Activated CD8-positive, alpha-beta T cell treated with anti-CD3 and anti-CD28 coated beads for 36 hours (primary cell): ENCODE measurements around the gene LDB2. TPM values are rescaled to one million over a fixed set of nuclear protein-coding genes. Genes with fewer than 3 reads are reported as not detected.

Source experiments
- ATAC-seq: fragments of 200-7000 bp; cut with Tn5 transposase; one replicate; pipeline ENCODE4 v1.10.0; 2021; ENCODE audit warnings: mild to moderate bottlenecking, moderate library complexity
- CTCF ChIA-PET: fragments of 350-600 bp; sonication (Branson Sonifier 250); formaldehyde crosslinking; loops from one replicate; lab custom pipeline; 2021; ENCODE audit warnings: antibody characterized with exemption; lab: Charles Lee
- POLR2A ChIA-PET: fragments of 350-600 bp; sonication (Branson Sonifier 250); formaldehyde crosslinking; loops from one replicate; lab custom pipeline; 2021; ENCODE audit warnings: antibody characterized with exemption; lab: Charles Lee
- DNase-seq: peaks from one replicate; pipeline ENCODE4 v3.0.0-alpha.2; 2020
- H3K27ac Mint-ChIP-seq: one replicate; pipeline ENCODE4 v1.8.0; 2021; ENCODE audit warnings: mild to moderate bottlenecking, mixed read lengths
- H3K27me3 Mint-ChIP-seq: one replicate; pipeline ENCODE4 v1.8.0; 2021; ENCODE audit warnings: mixed read lengths
- H3K36me3 Mint-ChIP-seq: one replicate; pipeline ENCODE4 v1.8.0; 2021; ENCODE audit warnings: low read depth, mixed read lengths
- H3K4me1 Mint-ChIP-seq: one replicate; pipeline ENCODE4 v1.8.0; 2021; ENCODE audit warnings: low read depth, mixed read lengths
- H3K4me3 Mint-ChIP-seq: one replicate; pipeline ENCODE4 v1.8.0; 2021; ENCODE audit warnings: mild to moderate bottlenecking, moderate library complexity, mixed read lengths
- H3K9me3 Mint-ChIP-seq: one replicate; pipeline ENCODE4 v1.8.0; 2021; ENCODE audit warnings: mixed read lengths
- CTCF ChIP-seq: fragments of 200-600 bp; IDR thresholded peaks from one replicate; pipeline ENCODE4 v1.8.0; 2022; ENCODE audit warnings: antibody characterized with exemption, mild to moderate bottlenecking
- intact Hi-C: fragments of 100-400 bp; cut with micrococcal nuclease; formaldehyde crosslinking; loops from one replicate; pipeline ENCODE4 v1.10.0; 2022
- total RNA-seq, 2 experiments: library from RNA; stranded (reverse); gene quantifications; one replicate each; pipeline ENCODE4 v1.2.3, GENCODE V29; 2021

LDB2 gene
- total RNA-seq, 2 experiments from 2014 or later, result not detected

GRCh38 chr4:16591272-16591826, 307.1 kb downstream of the LDB2 start:
- Mint-ChIP-seq H3K9me3 (no peaks in the 10 kb centered on the region), H3K36me3 (no peaks in the 10 kb centered on the region), H3K4me1 (no peaks in the 10 kb centered on the region), H3K4me3 (no peak overlapping the region), H3K27me3 (peaks cover 1% of the 10 kb centered on the region), H3K27ac (no peak overlapping the region)
- no peak for DNase-seq
- POLR2A ChIA-PET, result no interaction called here
- CTCF ChIA-PET, result no interaction called here
- TF ChIP-seq CTCF, result no peak
- no peak for ATAC-seq
- intact Hi-C loops, result no loop called here

- Mint-ChIP-seq H3K27me3 (peaks cover 1% of the 10 kb centered on the region), H3K4me1 (no peaks in the 10 kb centered on the region), H3K27ac (no peak overlapping the region), H3K9me3 (no peaks in the 10 kb centered on the region), H3K4me3 (no peak overlapping the region), H3K36me3 (no peaks in the 10 kb centered on the region)
- TF ChIP-seq CTCF, result no peak
- intact Hi-C loops, result no loop called here
- ATAC-seq (no peak), DNase-seq (no peak)
- ChIA-PET POLR2A (no interaction called here), CTCF (no interaction called here)
These were observed 307.6 kb downstream of the LDB2 start for GRCh38 chr4:16590797-16591196.

DNA sequence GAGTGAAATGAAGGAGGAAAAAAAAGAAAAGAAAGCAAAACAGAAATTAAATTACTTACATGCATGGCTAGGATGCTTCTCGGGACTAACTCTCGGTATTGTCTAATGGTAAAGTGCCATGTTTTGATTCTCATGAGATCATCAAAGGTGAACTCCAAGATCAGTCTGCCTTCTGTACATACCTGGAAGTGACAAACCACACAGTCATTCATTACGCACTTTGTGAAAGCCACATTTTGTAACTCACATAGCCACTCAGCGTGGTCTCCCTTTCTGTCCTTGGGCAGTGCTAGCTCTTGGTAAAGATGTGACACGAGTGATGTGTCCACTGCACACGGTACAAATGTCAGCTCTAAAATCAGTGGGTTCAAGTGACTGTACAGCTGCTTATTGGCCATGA, 309.8 kb downstream of the LDB2 start:
- no peaks in the 10 kb centered on the region for H3K4me1 Mint-ChIP-seq
- intact Hi-C loops, result no loop called here

GRCh38 chr4:16588149-16588548, 310.3 kb downstream of the LDB2 start:
- intact Hi-C loops, result no loop called here
- ChIA-PET POLR2A (no interaction called here), CTCF (no interaction called here)
- Mint-ChIP-seq H3K4me1 (no peaks in the 10 kb centered on the region), H3K27me3 (peaks cover 1% of the 10 kb centered on the region), H3K9me3 (no peaks in the 10 kb centered on the region), H3K36me3 (no peaks in the 10 kb centered on the region), H3K4me3 (no peak overlapping the region), H3K27ac (no peak overlapping the region)
- no peak for TF ChIP-seq CTCF
- no peak for DNase-seq
- no peak for ATAC-seq

More for the DNA sequence above, 309.8 kb downstream of the LDB2 start:
- Mint-ChIP-seq H3K36me3 (no peaks in the 10 kb centered on the region), H3K27ac (no peak overlapping the region), H3K4me3 (no peak overlapping the region), H3K9me3 (no peaks in the 10 kb centered on the region), H3K27me3 (peaks cover 1% of the 10 kb centered on the region)
- ATAC-seq, result no peak
- ChIA-PET POLR2A (no interaction called here), CTCF (no interaction called here)
- no peak for TF ChIP-seq CTCF
- no peak for DNase-seq

GRCh38 chr4:16585053-16585452, 313.4 kb downstream of the LDB2 start:
- ATAC-seq, result no peak
- Mint-ChIP-seq H3K27me3 (peaks cover 1% of the 10 kb centered on the region), H3K36me3 (no peaks in the 10 kb centered on the region), H3K4me1 (no peaks in the 10 kb centered on the region), H3K27ac (no peak overlapping the region), H3K9me3 (no peaks in the 10 kb centered on the region), H3K4me3 (no peak overlapping the region)
- intact Hi-C loops, result no loop called here
- ChIA-PET CTCF (no interaction called here), POLR2A (no interaction called here)
- no peak for TF ChIP-seq CTCF
- no peak for DNase-seq
